HEK293 (cell line): Measurements from ENCODE around the gene LTBP1.

ENCODE experiments used
- GFI1B ChIP-seq: fragments of 450-650 bp; formaldehyde crosslinking; IDR thresholded peaks from 2 replicates; pipeline ENCODE4 v1.5.1; 2016; ENCODE audit warnings: missing biosample characterization, missing genetic modification characterization
- SALL2 ChIP-seq: fragments of 450-650 bp; formaldehyde crosslinking; IDR thresholded peaks from 2 replicates; pipeline ENCODE4 v1.5.0; 2017; ENCODE audit warnings: missing biosample characterization, mild to moderate bottlenecking, missing genetic modification characterization, borderline replicate concordance
- ZBTB21 ChIP-seq: fragments of 450-650 bp; formaldehyde crosslinking; IDR thresholded peaks from 2 replicates; pipeline ENCODE4 v1.5.1; 2017; ENCODE audit warnings: missing biosample characterization, missing genetic modification characterization
- ZFP41 ChIP-seq: fragments of 450-650 bp; formaldehyde crosslinking; IDR thresholded peaks from 2 replicates; pipeline ENCODE4 v1.5.1; 2016; ENCODE audit warnings: missing biosample characterization, missing genetic modification characterization, borderline replicate concordance
- ZNF248 ChIP-seq: fragments of 450-650 bp; formaldehyde crosslinking; IDR thresholded peaks from 2 replicates; pipeline ENCODE4 v1.5.1; 2017; ENCODE audit warnings: missing biosample characterization, missing genetic modification characterization
- ZNF558 ChIP-seq: fragments of 450-650 bp; formaldehyde crosslinking; IDR thresholded peaks from 2 replicates; pipeline ENCODE4 v1.5.1; 2016; ENCODE audit warnings: missing biosample characterization, missing genetic modification characterization
- TF ChIP-seq, protein P1 (sequence below): fragments of 450-650 bp; formaldehyde crosslinking; IDR thresholded peaks from 2 replicates; pipeline ENCODE4 v1.5.1; 2016; ENCODE audit warnings: missing biosample characterization, missing genetic modification characterization
- TF ChIP-seq, protein P2 (sequence below): fragments of 450-650 bp; formaldehyde crosslinking; IDR thresholded peaks from 2 replicates; pipeline ENCODE4 v1.5.1; 2016; ENCODE audit warnings: missing biosample characterization, missing genetic modification characterization
- TF ChIP-seq, protein P3 (sequence below): fragments of 450-650 bp; formaldehyde crosslinking; IDR thresholded peaks from 2 replicates; pipeline ENCODE4 v1.5.1; 2016; ENCODE audit warnings: missing biosample characterization, missing genetic modification characterization

DNA sequence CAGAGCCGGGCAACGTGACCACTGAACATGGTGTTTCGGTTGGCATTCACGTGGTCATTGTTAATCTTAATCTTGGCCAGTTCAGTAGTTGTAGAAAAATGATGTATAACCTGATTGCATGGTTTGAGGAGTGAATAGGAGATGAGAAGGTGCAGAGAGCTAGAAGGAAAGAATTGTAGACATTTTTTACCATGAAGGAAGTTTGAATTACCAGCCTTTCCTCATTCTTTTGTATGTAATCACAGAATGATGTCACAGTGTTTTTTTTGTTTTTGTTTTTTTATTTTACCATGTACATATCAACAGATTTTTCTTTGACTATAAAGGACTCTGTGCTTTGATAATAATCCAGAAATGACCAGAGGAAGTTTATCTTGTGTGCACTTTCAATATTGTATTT lies 126.3 kb downstream of the LTBP1 start:
- TF ChIP-seq ZBTB21 (tag by site-specific recombination), result no peak
- TF ChIP-seq, protein P1, sequence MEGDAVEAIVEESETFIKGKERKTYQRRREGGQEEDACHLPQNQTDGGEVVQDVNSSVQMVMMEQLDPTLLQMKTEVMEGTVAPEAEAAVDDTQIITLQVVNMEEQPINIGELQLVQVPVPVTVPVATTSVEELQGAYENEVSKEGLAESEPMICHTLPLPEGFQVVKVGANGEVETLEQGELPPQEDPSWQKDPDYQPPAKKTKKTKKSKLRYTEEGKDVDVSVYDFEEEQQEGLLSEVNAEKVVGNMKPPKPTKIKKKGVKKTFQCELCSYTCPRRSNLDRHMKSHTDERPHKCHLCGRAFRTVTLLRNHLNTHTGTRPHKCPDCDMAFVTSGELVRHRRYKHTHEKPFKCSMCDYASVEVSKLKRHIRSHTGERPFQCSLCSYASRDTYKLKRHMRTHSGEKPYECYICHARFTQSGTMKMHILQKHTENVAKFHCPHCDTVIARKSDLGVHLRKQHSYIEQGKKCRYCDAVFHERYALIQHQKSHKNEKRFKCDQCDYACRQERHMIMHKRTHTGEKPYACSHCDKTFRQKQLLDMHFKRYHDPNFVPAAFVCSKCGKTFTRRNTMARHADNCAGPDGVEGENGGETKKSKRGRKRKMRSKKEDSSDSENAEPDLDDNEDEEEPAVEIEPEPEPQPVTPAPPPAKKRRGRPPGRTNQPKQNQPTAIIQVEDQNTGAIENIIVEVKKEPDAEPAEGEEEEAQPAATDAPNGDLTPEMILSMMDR (tag by site-specific recombination), result no peak
- TF ChIP-seq, protein P2, sequence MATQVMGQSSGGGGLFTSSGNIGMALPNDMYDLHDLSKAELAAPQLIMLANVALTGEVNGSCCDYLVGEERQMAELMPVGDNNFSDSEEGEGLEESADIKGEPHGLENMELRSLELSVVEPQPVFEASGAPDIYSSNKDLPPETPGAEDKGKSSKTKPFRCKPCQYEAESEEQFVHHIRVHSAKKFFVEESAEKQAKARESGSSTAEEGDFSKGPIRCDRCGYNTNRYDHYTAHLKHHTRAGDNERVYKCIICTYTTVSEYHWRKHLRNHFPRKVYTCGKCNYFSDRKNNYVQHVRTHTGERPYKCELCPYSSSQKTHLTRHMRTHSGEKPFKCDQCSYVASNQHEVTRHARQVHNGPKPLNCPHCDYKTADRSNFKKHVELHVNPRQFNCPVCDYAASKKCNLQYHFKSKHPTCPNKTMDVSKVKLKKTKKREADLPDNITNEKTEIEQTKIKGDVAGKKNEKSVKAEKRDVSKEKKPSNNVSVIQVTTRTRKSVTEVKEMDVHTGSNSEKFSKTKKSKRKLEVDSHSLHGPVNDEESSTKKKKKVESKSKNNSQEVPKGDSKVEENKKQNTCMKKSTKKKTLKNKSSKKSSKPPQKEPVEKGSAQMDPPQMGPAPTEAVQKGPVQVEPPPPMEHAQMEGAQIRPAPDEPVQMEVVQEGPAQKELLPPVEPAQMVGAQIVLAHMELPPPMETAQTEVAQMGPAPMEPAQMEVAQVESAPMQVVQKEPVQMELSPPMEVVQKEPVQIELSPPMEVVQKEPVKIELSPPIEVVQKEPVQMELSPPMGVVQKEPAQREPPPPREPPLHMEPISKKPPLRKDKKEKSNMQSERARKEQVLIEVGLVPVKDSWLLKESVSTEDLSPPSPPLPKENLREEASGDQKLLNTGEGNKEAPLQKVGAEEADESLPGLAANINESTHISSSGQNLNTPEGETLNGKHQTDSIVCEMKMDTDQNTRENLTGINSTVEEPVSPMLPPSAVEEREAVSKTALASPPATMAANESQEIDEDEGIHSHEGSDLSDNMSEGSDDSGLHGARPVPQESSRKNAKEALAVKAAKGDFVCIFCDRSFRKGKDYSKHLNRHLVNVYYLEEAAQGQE (tag by site-specific recombination), result no peak
- no peak for TF ChIP-seq ZFP41 (tag by site-specific recombination)
- no peak for TF ChIP-seq ZNF558 (tag by site-specific recombination)
- no peak for TF ChIP-seq ZNF248 (tag by site-specific recombination)
- TF ChIP-seq SALL2 (tag by site-specific recombination), result no peak
- TF ChIP-seq GFI1B, result no peak
- TF ChIP-seq, protein P3, sequence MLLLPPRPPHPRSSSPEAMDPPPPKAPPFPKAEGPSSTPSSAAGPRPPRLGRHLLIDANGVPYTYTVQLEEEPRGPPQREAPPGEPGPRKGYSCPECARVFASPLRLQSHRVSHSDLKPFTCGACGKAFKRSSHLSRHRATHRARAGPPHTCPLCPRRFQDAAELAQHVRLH (tag by site-specific recombination), result no peak
